ENCODE data around the gene GRAP2. TPM values are rescaled to one million over a fixed set of nuclear protein-coding genes. Genes with fewer than 3 reads are reported as not detected.

Gene GRAP2
- total and polyA plus RNA-seq, 9 of the 15 experiments (the other 6 are each of a cell fraction or from before 2014, with no cell fraction given), result 4.8 to 88.7 (median 60.4) TPM

- TF ChIP-seq NFXL1 (CRISPR knock-in tag; IDR thresholded peaks at IDR 0.05) (no peak), ZNF224 (CRISPR knock-in tag; IDR thresholded peaks at IDR 0.05) (no peak), ZNF232 (CRISPR knock-in tag; IDR thresholded peaks at IDR 0.05) (no peak), TARDBP (IDR thresholded peaks at IDR 0.05) (no peak), PYGO2 (tag; IDR thresholded peaks at IDR 0.05) (no peak), ILF3 (IDR thresholded peaks at IDR 0.05; ENCODE audit: borderline replicate concordance) (no peak), CBFA2T3 (IDR thresholded peaks at IDR 0.05) (peak; percentile 94), SP2 (IDR thresholded peaks at IDR 0.05; ENCODE audit: extremely low read depth, low read depth, low read length, poor library complexity, severe bottlenecking) (no peak), MECOM (CRISPR knock-in tag; IDR thresholded peaks at IDR 0.05) (peak; percentile 38; the same call in 1 of the 2 replicates), ATF7 (IDR thresholded peaks at IDR 0.05) (peak; percentile 70), MAZ (CRISPR knock-in tag; conservative IDR thresholded peaks at IDR 0.05 in 1 of 2, IDR thresholded peaks at IDR 0.05 in 1 of 2) (peak; percentile 16 to 54; a peak in 3 of 4 replicates), MCM3 (IDR thresholded peaks at IDR 0.05) (no peak), USF2 (CRISPR knock-in tag; IDR thresholded peaks at IDR 0.05) (no peak), ZFP30 (CRISPR knock-in tag; IDR thresholded peaks at IDR 0.05; ENCODE audit: borderline replicate concordance) (no peak), SMAD4 (CRISPR knock-in tag; conservative IDR thresholded peaks at IDR 0.05) (peak; percentile 87)
- TF ChIP-seq, protein P1, sequence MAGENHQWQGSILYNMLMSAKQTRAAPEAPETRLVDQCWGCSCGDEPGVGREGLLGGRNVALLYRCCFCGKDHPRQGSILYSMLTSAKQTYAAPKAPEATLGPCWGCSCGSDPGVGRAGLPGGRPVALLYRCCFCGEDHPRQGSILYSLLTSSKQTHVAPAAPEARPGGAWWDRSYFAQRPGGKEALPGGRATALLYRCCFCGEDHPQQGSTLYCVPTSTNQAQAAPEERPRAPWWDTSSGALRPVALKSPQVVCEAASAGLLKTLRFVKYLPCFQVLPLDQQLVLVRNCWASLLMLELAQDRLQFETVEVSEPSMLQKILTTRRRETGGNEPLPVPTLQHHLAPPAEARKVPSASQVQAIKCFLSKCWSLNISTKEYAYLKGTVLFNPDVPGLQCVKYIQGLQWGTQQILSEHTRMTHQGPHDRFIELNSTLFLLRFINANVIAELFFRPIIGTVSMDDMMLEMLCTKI (IDR thresholded peaks at IDR 0.05; ENCODE audit: partially characterized antibody), result no peak
- TF ChIP-seq, protein P2, sequence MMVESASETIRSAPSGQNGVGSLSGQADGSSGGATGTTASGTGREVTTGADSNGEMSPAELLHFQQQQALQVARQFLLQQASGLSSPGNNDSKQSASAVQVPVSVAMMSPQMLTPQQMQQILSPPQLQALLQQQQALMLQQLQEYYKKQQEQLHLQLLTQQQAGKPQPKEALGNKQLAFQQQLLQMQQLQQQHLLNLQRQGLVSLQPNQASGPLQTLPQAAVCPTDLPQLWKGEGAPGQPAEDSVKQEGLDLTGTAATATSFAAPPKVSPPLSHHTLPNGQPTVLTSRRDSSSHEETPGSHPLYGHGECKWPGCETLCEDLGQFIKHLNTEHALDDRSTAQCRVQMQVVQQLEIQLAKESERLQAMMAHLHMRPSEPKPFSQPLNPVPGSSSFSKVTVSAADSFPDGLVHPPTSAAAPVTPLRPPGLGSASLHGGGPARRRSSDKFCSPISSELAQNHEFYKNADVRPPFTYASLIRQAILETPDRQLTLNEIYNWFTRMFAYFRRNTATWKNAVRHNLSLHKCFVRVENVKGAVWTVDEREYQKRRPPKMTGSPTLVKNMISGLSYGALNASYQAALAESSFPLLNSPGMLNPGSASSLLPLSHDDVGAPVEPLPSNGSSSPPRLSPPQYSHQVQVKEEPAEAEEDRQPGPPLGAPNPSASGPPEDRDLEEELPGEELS (CRISPR knock-in tag; IDR thresholded peaks at IDR 0.05; ENCODE audit: borderline replicate concordance), result no peak
- TF ChIP-seq, protein P3, sequence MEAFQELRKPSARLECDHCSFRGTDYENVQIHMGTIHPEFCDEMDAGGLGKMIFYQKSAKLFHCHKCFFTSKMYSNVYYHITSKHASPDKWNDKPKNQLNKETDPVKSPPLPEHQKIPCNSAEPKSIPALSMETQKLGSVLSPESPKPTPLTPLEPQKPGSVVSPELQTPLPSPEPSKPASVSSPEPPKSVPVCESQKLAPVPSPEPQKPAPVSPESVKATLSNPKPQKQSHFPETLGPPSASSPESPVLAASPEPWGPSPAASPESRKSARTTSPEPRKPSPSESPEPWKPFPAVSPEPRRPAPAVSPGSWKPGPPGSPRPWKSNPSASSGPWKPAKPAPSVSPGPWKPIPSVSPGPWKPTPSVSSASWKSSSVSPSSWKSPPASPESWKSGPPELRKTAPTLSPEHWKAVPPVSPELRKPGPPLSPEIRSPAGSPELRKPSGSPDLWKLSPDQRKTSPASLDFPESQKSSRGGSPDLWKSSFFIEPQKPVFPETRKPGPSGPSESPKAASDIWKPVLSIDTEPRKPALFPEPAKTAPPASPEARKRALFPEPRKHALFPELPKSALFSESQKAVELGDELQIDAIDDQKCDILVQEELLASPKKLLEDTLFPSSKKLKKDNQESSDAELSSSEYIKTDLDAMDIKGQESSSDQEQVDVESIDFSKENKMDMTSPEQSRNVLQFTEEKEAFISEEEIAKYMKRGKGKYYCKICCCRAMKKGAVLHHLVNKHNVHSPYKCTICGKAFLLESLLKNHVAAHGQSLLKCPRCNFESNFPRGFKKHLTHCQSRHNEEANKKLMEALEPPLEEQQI (IDR thresholded peaks at IDR 0.05), result 0 out of 2 replicates have a peak, but pooled peaks have one; percentile 47
- TF ChIP-seq, protein P4, sequence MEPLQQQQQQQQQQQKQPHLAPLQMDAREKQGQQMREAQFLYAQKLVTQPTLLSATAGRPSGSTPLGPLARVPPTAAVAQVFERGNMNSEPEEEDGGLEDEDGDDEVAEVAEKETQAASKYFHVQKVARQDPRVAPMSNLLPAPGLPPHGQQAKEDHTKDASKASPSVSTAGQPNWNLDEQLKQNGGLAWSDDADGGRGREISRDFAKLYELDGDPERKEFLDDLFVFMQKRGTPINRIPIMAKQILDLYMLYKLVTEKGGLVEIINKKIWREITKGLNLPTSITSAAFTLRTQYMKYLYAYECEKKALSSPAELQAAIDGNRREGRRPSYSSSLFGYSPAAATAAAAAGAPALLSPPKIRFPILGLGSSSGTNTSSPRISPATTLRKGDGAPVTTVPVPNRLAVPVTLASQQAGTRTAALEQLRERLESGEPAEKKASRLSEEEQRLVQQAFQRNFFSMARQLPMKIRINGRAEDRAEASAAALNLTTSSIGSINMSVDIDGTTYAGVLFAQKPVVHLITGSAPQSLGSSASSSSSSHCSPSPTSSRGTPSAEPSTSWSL (CRISPR knock-in tag; IDR thresholded peaks at IDR 0.05; ENCODE audit: borderline replicate concordance), result no peak
Measured at GRCh38 chr22:39946503-39947219, 45.8 kb downstream of the GRAP2 start (continued).

Measured in K562 (cell line).